ENCODE results near the gene AP4S1. TPM values are rescaled to one million over a fixed set of nuclear protein-coding genes. Genes with fewer than 3 reads are reported as not detected.
A peak's percentile ranks its signal among the peaks of the same experiment; 100 is the strongest.
"Not testable (repeated sequence)": the region's sequence is repeated elsewhere in the genome, so short reads cannot be mapped to it uniquely, and the experiment has no call there.

AP4S1 gene, protein sequence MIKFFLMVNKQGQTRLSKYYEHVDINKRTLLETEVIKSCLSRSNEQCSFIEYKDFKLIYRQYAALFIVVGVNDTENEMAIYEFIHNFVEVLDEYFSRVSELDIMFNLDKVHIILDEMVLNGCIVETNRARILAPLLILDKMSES
- 3.3 and 4.4 TPM in 2 replicates for total RNA-seq

DNA sequence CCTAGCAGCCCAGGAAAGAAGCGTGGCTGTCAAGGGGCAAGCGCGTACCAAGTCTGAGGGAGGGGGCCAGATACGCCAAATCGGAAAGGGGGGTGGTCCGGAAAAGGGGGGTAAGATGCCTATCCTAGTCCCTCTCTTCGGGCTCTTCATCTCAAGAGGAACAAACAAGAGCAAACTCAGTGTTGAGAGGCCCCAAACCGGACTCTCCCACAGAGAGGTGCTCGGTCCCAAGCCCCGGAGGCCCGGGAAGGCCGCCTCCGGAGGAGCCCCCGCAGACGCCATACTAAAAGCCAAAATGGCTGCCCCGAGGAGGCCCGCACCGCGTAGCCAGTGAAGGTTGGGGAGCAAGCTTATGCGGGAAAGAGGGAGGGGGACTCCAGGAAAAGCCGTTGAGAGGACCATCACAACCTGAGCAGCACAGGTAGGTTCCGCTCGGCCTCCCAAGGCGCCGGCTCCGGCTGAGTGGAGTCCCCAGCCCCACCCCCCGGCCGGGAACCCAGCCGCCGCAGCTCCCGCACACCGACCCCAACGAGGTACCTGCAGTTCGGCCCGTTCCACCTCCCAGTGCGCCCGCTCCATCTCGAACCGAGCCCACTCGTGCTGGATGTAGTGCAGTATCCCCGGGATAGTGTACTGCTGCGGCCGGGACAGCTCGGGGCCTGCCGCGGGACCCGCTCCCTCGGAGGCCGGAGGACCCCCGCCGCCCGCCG lies at the start of gene AP4S1:
TSS of gene AP4S1 (plus strand) at position 283 of the 710 bp plus-strand sequence. CDS start 40,548 bp downstream, outside the sequence.
- peak in 1 of 2 donors; percentile 12 for DNase-seq (ENCODE audit: low read depth in 2 of 2)

DNA sequence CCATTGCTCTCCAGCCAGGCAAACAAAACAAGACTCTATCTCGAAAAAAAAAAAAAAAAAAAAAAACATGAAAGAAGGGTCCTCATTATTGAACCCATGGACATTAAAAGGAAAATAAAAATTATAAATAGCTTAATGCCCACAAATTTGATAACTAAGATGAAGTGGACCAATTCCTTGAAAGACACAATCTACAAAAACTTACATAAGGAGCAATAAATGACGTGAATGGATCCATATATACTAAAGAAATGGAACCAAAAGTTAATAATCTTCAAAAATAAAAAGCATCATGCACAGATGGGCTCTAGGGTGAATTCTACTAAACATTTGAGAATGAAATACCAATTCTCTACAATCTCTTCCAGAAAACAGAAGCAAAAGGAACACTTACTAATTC lies 47.7 kb upstream of the AP4S1 start:
- DNase-seq (ENCODE audit: low read depth in 2 of 2): no peak

GRCh38 chr14:30980106-30980704 lies 45.2 kb upstream of the AP4S1 start:
- DNase-seq (ENCODE audit: low read depth in 2 of 2): peak; percentile 72 to 81

- no peak for DNase-seq (ENCODE audit: low read depth in 2 of 2)
These were observed 44.5 kb upstream of the AP4S1 start for GRCh38 chr14:30980980-30981379.

- DNase-seq (ENCODE audit: low read depth in 2 of 2): no peak
These were observed 42.9 kb upstream of the AP4S1 start for GRCh38 chr14:30982533-30982932.

DNA sequence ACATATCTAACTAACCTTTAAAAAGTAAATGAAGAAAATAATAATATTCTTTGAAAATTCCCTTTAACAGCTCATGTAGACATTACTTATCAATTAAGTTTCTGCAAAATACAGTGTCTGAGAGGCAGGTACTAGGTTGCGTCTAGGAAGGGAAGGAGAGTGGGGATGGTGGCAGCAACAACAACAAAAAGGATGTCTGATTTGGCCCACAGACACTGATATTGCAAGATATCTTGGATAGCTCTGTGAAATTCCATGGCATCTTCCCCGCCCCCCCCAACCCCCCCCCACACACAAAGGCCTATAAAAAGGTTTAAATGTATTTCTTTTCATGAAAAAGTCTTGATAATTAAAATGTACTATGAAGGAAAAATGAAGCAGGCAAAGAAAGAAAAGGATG lies 41.6 kb upstream of the AP4S1 start:
- DNase-seq (ENCODE audit: low read depth in 2 of 2): no peak

DNA sequence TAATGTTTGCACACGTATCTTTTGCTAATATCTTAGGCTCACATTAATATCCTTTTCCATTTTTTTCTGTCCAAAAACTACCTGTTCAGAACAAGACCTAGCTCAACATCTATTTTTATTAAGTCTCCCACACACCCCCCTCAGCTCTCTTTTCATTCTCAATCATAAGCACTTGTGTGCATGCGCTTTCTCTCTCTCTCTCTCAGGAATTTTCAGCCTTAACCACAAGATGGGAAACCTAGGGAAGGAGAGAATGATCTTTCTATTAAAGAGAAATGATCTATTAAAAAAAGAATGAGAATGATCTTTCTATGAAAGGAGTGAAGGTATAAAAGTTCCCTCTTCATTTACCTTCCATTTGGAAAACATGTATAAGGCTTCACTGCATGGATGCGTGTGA lies 39.7 kb upstream of the AP4S1 start:
- DNase-seq (ENCODE audit: low read depth in 2 of 2): no peak

DNA sequence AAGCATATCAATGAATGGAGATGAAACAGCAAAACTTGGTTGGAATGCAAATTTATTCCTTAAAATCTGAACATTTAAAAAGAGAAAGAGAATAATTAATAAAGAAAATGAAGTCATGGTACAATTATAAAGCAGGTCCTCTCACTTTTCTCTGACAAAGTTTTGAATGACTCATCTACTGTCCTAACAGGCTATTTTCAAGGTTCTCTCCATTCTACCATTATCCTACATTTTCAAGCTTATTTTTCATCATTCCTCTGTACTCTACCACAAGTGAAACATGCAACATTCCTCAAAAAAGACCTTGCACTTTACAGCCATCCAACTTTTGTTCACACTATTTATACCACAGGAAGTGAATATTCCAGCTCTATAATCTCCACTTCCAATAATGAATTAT lies 36.9 kb upstream of the AP4S1 start:
- peak in 1 of 2 donors; percentile 18 for DNase-seq (ENCODE audit: low read depth in 2 of 2)

DNA sequence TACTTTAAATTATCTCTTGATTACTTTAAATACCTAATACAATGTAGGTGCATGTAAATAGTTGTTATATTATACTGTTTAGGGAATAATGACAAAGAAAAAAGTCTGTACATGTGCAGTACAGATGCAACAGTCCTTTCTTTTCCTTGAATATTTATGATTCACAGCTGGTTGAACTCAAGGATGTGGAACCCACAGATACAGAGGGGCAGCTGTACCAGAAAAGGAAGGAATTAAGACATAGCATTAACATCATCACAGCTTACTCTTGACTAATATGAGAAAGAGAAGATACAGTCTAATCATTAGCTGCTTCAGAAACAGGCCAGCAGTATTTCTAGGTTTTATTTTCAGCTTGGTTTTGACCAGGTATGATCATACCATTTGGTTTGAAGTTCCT lies 34.7 kb upstream of the AP4S1 start:
- DNase-seq (ENCODE audit: low read depth in 2 of 2): no peak

DNA sequence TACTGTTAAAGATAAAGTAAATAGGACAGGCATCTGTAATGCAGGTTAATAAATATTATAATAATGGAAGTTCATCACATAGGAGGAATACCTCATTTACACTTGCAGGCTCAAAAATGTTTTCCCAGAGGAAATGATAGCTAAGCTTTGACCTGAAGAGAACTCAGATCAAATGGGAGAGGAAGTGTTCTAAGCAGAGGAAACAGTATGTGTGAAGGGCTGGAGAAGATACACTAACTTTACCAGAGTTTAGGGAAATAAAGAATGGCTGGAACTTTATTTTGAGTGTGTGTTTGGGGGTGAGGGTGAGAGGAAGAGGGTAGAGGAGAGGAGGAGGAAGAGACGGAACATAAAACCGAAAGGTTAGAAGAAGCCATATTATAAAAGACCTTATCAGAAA lies 34.0 kb upstream of the AP4S1 start:
- peak in 1 of 2 donors; percentile 47 for DNase-seq (ENCODE audit: low read depth in 2 of 2)

DNA sequence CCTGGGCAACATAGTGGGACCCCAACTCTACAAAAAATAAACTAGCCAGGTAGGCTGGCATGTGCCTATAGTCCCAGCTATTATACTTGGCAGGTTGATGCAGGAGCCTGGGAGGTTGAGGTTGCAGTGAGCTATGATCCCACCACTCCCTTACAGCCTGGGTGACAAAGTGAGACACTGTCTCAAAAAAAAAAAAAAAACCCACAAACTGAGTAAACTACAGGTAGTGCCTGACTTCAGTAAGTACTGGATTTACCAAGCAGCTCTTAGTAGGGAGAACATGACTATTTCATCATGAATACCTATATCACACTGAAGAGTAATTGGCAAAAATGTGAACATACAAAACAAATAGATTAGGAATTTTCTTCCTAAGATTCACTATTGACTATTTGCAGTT lies 32.4 kb upstream of the AP4S1 start:
- no peak for DNase-seq (ENCODE audit: low read depth in 2 of 2)

DNA sequence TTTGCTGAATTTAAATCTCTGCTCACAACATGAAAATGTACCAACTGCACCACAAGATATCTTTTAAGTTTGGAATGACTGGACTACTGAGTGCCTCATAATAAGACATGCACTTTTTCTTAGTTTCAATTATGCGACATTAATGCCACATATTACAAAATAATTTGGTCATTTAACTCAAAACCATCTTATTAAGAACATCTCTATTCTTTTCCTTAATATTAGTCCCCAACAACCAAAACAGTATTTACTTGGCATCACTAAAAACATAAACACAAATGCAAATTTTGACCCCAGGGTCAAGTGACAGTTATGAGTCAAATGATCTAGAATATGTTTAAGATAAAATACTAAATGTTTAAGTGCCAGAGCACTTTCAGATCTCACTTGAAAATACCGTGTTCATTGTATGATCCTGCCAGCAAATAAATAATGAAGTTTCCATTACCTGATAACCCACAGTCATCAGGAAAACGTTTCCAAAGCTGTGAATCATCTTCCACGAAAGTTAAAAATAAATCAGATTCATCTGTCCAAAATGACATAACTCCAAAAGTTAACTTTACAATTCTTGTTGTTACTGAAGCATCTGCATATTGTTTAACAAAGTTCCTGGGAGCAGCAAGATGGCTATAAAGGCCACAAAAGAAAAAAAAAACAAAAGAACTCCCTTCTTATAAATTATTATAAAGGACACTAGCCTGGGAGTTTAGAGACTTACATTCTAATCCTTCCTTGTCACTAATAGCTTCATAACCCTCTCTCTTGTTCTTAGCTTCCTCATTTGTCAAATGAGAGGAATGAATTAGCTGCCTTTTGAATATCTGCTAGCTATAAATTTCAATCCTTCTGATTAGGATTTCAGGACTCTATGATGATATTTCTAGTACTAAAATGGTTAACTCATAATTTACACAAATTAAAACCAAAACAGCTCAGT lies 30.5 kb upstream of the AP4S1 start:
- peak; percentile 65 to 72 for DNase-seq (ENCODE audit: low read depth in 2 of 2)

DNA sequence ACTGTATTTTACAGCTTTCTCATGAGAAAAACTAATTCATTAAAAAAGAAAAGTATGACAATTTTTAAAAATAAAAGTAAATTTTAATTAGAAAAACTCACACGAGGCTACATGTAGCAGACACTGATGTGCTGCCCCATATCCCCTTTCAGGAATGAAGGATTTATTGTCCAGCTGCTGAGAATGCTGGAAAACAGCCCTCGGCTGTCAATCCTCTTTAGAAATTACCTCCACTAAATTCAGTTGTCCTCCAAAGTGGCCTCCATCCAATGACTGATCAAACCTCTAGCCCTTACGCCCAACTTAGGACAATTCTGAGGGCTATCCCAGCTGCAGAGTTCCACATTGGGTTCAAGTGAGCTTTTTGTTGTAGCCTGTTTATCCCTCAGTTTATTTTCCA lies 29.8 kb upstream of the AP4S1 start:
- DNase-seq (ENCODE audit: low read depth in 2 of 2): no peak

- no peak for DNase-seq (ENCODE audit: low read depth in 2 of 2)
These were observed 28.4 kb upstream of the AP4S1 start for GRCh38 chr14:30996892-30997659.

- DNase-seq (ENCODE audit: low read depth in 2 of 2): no peak
These were observed 27.2 kb upstream of the AP4S1 start for GRCh38 chr14:30998100-30998706.

DNA sequence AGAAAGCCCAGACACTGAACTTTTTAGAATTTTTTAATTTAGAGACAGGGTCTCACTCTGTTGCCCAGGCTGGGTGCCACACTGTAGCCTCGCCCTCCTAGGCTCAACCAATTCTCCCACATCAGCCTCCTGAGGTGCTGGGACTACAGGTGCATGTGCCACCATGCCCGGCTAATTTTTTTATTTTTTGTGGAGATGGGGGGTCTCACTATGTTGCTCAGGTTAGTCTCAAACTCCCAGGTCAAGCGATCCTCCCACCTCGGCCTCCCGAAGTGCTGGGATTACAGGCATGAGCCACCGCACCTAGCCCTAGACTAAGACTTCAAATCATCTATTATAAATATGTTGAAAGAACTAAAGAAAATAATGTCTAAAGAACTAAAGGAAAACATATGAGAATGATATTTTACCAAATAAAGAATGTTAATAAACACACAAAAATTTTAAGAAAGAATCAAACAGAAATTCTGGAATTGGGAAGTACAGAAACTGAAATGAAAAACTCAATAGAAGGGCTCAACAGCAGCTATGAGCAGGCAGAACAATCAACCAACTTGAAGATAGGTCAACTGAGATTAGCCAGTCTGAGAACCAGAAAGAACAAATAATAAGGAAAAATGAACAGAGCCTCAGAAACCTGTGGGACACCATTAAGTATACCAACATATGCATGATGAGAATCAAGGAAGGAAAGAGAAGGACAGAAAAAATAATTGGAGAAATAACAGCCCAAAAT lies 26.2 kb upstream of the AP4S1 start:
- no peak for DNase-seq (ENCODE audit: low read depth in 2 of 2)

GRCh38 chr14:31000629-31001338 lies 24.7 kb upstream of the AP4S1 start:
- DNase-seq (ENCODE audit: low read depth in 2 of 2): no peak

DNA sequence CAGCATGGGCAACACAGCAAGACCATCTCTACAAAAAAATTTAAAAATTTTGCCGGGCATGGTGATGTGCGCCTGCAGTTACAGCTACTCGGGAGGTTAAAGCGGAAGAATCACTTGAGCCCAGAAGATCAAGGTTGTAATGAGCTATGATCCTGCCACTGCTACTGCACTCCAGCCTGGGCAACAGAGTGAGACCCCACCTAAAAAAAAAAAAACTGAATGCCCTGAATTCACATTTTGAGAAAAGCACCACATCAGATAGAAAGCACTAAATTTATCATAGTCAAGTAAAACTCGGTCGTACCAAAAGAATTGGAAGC lies 24.1 kb upstream of the AP4S1 start:
- DNase-seq (ENCODE audit: low read depth in 2 of 2): no peak

DNA sequence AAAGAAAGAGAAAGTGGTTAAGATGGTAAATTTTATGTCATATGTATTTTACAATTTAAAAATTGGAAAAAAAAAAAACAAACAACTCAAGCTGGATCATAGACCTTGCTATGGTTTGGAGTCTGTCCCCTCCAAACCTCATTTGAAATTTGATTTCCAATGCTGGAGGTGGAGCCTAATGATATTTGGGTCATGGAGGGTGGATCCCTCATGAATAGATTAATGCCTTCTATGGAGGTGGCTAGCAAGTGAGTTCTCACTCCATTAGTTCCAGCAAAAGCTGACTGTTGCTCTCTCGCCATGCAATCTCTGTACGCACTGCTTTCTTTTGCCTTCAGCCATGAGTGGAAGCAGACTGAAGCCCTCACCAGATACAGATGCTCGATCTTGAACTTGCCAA lies 22.2 kb upstream of the AP4S1 start:
- no peak for DNase-seq (ENCODE audit: low read depth in 2 of 2)

- DNase-seq (ENCODE audit: low read depth in 2 of 2): not testable (repeated sequence)
These were observed 21.4 kb upstream of the AP4S1 start for GRCh38 chr14:31004007-31004406.

Measured in dermis microvascular lymphatic vessel endothelial cell (primary cell).